HG02852 (cell line): ENCODE measurements around the gene UBE2D3.

Experiments
- ATAC-seq: cut with Tn5 transposase; IDR thresholded peaks from one replicate; pipeline ENCODE4 v1.9.1; 2021; ENCODE audit warnings: mild to moderate bottlenecking, moderate library complexity; ENCODE audit not compliant: unreplicated experiment

Gene UBE2D3

GRCh38 chr4:102758241-102759160 is 68.8 kb downstream of the UBE2D3 start:
- no peak for ATAC-seq

- no peak for ATAC-seq
Measured at GRCh38 chr4:102757681-102758080, 69.7 kb downstream of the UBE2D3 start.

GRCh38 chr4:102754044-102754443 is 73.3 kb downstream of the UBE2D3 start:
- no peak for ATAC-seq

- ATAC-seq = no peak
Measured at GRCh38 chr4:102751941-102752340, 75.4 kb downstream of the UBE2D3 start.
